PFSK-1 (cell line): Measurements from ENCODE around the gene TEX52.

Experiments used
- FOXP2 ChIP-seq: optimal IDR thresholded peaks from 2 replicates; pipeline ENCODE3; 2011; ENCODE audit warnings: borderline replicate concordance, control low read depth, inconsistent platforms; ENCODE audit not compliant: insufficient read depth; ENCODE audit errors: extremely low read length, extremely low read depth
- POLR2AphosphoS5 ChIP-seq: IDR thresholded peaks from 2 replicates; pipeline ENCODE4 v1.6.1; 2012; ENCODE audit warnings: low read depth, mild to moderate bottlenecking, control low read depth, low read length, moderate library complexity
- REST ChIP-seq, 2 experiments: IDR thresholded peaks; 2 replicates each; pipeline versions ENCODE4 v1.6.1 to v1.8.0; 2011 to 2012; ENCODE audit warnings: low read depth in 2 of 2, low read length in 2 of 2, control low read depth in 1 of 2, inconsistent platforms in 1 of 2, mild to moderate bottlenecking in 1 of 2, moderate library complexity in 1 of 2; ENCODE audit not compliant: insufficient read depth in 1 of 2
- SIN3A ChIP-seq: IDR thresholded peaks from 2 replicates; pipeline ENCODE4 v1.6.1; 2012; ENCODE audit warnings: mild to moderate bottlenecking, low read length, moderate library complexity, borderline replicate concordance; ENCODE audit not compliant: insufficient read depth
- TAF1 ChIP-seq: IDR thresholded peaks from 2 replicates; pipeline ENCODE4 v1.6.1; 2012; ENCODE audit warnings: low read length, control low read depth, borderline replicate concordance; ENCODE audit not compliant: insufficient read depth

Gene TEX52

GRCh38 chr12:2823483-2823882, 33.4 kb downstream of the TEX52 start:
- TF ChIP-seq FOXP2 (no peak), TAF1 (no peak), REST (IDR thresholded peaks at IDR 0.05; ENCODE audit: insufficient read depth in 1 of 2, low read depth in 2 of 2, low read length in 2 of 2) (no peak), SIN3A (no peak), POLR2AphosphoS5 (no peak)

- TF ChIP-seq POLR2AphosphoS5 (no peak), SIN3A (no peak), REST (IDR thresholded peaks at IDR 0.05; ENCODE audit: insufficient read depth in 1 of 2, low read depth in 2 of 2, low read length in 2 of 2) (no peak), FOXP2 (no peak), TAF1 (no peak)
Measured at GRCh38 chr12:2820432-2820831, 36.4 kb downstream of the TEX52 start.

GRCh38 chr12:2819810-2820209, 37.0 kb downstream of the TEX52 start:
- TF ChIP-seq POLR2AphosphoS5 (no peak), FOXP2 (no peak), REST (IDR thresholded peaks at IDR 0.05; ENCODE audit: insufficient read depth in 1 of 2, low read depth in 2 of 2, low read length in 2 of 2) (no peak), SIN3A (no peak), TAF1 (no peak)

- TF ChIP-seq TAF1: no peak
- no peak for TF ChIP-seq SIN3A
- TF ChIP-seq FOXP2: no peak
- no peak for TF ChIP-seq REST (IDR thresholded peaks at IDR 0.05; ENCODE audit: insufficient read depth in 1 of 2, low read depth in 2 of 2, low read length in 2 of 2)
- TF ChIP-seq POLR2AphosphoS5: no peak; the same call in 1 of the 2 replicates
Measured at GRCh38 chr12:2813214-2814185, 43.3 kb downstream of the TEX52 start.
